Measurements from ENCODE around the gene SPATA46. TPM values are rescaled to one million over a fixed set of nuclear protein-coding genes. Genes with fewer than 3 reads are reported as not detected.

SPATA46 gene
- total and polyA plus RNA-seq, 2 donors from 2014 or later, result not detected

- H3K4me1 ChIP-seq (ENCODE audit: control insufficient read depth in 2 of 3, insufficient read depth in 2 of 3, low read depth in 1 of 3, low read length in 3 of 3), result peaks cover 2 to 8% (median 4%) of the 10 kb centered on the region in 3 donors
- DNase-seq (no peak), FAIRE-seq (no peak)
- no peak overlapping the region for H3K27ac ChIP-seq (ENCODE audit: low read depth in 2 of 2, low read length in 2 of 2)
- no peaks in the 10 kb centered on the region for H3K27me3 ChIP-seq (ENCODE audit: control insufficient read depth, insufficient read depth, low read length)
- no peak overlapping the region for H3K9ac ChIP-seq (ENCODE audit: low read length in 3 of 3)
- no peaks in the 10 kb centered on the region for H3K36me3 ChIP-seq (ENCODE audit: control insufficient read depth in 2 of 3, insufficient read depth in 3 of 3, low read length in 3 of 3)
- intact Hi-C loops (cut with DNase I), result no loop called here
- H3K9me3 ChIP-seq (ENCODE audit: control insufficient read depth in 2 of 3, insufficient read depth in 1 of 3, low read length in 3 of 3), result no peaks in the 10 kb centered on the region
- no peak overlapping the region for H3K4me3 ChIP-seq (ENCODE audit: low read length in 3 of 3)
- TF ChIP-seq, protein P1, sequence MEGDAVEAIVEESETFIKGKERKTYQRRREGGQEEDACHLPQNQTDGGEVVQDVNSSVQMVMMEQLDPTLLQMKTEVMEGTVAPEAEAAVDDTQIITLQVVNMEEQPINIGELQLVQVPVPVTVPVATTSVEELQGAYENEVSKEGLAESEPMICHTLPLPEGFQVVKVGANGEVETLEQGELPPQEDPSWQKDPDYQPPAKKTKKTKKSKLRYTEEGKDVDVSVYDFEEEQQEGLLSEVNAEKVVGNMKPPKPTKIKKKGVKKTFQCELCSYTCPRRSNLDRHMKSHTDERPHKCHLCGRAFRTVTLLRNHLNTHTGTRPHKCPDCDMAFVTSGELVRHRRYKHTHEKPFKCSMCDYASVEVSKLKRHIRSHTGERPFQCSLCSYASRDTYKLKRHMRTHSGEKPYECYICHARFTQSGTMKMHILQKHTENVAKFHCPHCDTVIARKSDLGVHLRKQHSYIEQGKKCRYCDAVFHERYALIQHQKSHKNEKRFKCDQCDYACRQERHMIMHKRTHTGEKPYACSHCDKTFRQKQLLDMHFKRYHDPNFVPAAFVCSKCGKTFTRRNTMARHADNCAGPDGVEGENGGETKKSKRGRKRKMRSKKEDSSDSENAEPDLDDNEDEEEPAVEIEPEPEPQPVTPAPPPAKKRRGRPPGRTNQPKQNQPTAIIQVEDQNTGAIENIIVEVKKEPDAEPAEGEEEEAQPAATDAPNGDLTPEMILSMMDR (IDR thresholded peaks at IDR 0.05; ENCODE audit: borderline replicate concordance, extremely low read depth, insufficient read depth), result no peak
These were observed 25.3 kb downstream of the SPATA46 start for GRCh38 chr1:162351246-162351842.

- Histone ChIP-seq H3K27me3 (ENCODE audit: control insufficient read depth, insufficient read depth, low read length) (no peaks in the 10 kb centered on the region), H3K4me1 (ENCODE audit: control insufficient read depth in 2 of 3, insufficient read depth in 2 of 3, low read depth in 1 of 3, low read length in 3 of 3) (peaks cover 2 to 8% (median 4%) of the 10 kb centered on the region in 3 donors), H3K4me3 (ENCODE audit: low read length in 3 of 3) (no peak overlapping the region), H3K36me3 (ENCODE audit: control insufficient read depth in 2 of 3, insufficient read depth in 3 of 3, low read length in 3 of 3) (no peaks in the 10 kb centered on the region), H3K27ac (ENCODE audit: low read depth in 2 of 2, low read length in 2 of 2) (peak overlapping the region; percentile 49 to 68), H3K9ac (ENCODE audit: low read length in 3 of 3) (no peak overlapping the region), H3K9me3 (ENCODE audit: control insufficient read depth in 2 of 3, insufficient read depth in 1 of 3, low read length in 3 of 3) (no peaks in the 10 kb centered on the region)
- DNase-seq (peak in 3 of 5 donors; percentile 54 to 87 (median 85)), FAIRE-seq (no peak)
- intact Hi-C loops (cut with DNase I), result no loop called here
- TF ChIP-seq, protein P1 (IDR thresholded peaks at IDR 0.05; ENCODE audit: borderline replicate concordance, extremely low read depth, insufficient read depth), result no peak
These were observed 26.9 kb downstream of the SPATA46 start for GRCh38 chr1:162349635-162350330.

GRCh38 chr1:162347281-162347680 is 29.4 kb downstream of the SPATA46 start:
- Histone ChIP-seq H3K9me3 (ENCODE audit: control insufficient read depth in 2 of 3, insufficient read depth in 1 of 3, low read length in 3 of 3) (no peaks in the 10 kb centered on the region), H3K27ac (ENCODE audit: low read depth in 2 of 2, low read length in 2 of 2) (no peak overlapping the region), H3K27me3 (ENCODE audit: control insufficient read depth, insufficient read depth, low read length) (no peaks in the 10 kb centered on the region), H3K4me1 (ENCODE audit: control insufficient read depth in 2 of 3, insufficient read depth in 2 of 3, low read depth in 1 of 3, low read length in 3 of 3) (peaks cover 2 to 8% (median 4%) of the 10 kb centered on the region in 3 donors), H3K4me3 (ENCODE audit: low read length in 3 of 3) (no peak overlapping the region), H3K36me3 (ENCODE audit: control insufficient read depth in 2 of 3, insufficient read depth in 3 of 3, low read length in 3 of 3) (no peaks in the 10 kb centered on the region), H3K9ac (ENCODE audit: low read length in 3 of 3) (no peak overlapping the region)
- FAIRE-seq (no peak), DNase-seq (peak in 3 of 5 donors; percentile 26 to 44 (median 34))
- TF ChIP-seq, protein P1 (IDR thresholded peaks at IDR 0.05; ENCODE audit: borderline replicate concordance, extremely low read depth, insufficient read depth), result no peak
- intact Hi-C loops (cut with DNase I), result no loop called here
